MM.1S (cell line): Measurements from ENCODE around the gene FECH.

Experiments
- DNase-seq: peaks from one replicate; pipeline ENCODE4 v3.0.0-alpha.2; 2015
- H2AFZ ChIP-seq: fragments of 300-600 bp; sonication (generic); 2 replicates; pipeline ENCODE4 v1.6.0; 2016; ENCODE audit warnings: antibody characterized with exemption, low read length
- H3F3A ChIP-seq: fragments of 300-600 bp; sonication (generic); 2 replicates; pipeline ENCODE4 v1.6.1; 2016; ENCODE audit warnings: mild to moderate bottlenecking, antibody characterized with exemption, low read length, moderate library complexity, mixed read lengths; ENCODE audit not compliant: insufficient read depth
- H3K27ac ChIP-seq: fragments of 300-600 bp; sonication (generic); 2 replicates; pipeline ENCODE4 v1.5.1; 2016; ENCODE audit warnings: mild to moderate bottlenecking, low read length
- H3K27me3 ChIP-seq: fragments of 300-600 bp; sonication (generic); replicated peaks from 2 replicates; pipeline ENCODE4 v1.6.0; 2016; ENCODE audit warnings: low read length; ENCODE audit not compliant: insufficient read depth
- H3K36me3 ChIP-seq: fragments of 300-600 bp; sonication (generic); replicated peaks from 2 replicates; pipeline ENCODE4 v1.6.1; 2016; ENCODE audit warnings: mild to moderate bottlenecking, low read length, mixed read lengths; ENCODE audit not compliant: insufficient read depth
- H3K4me1 ChIP-seq: fragments of 300-600 bp; sonication (generic); 2 replicates; pipeline ENCODE4 v1.6.1; 2016; ENCODE audit warnings: low read length, mixed read lengths
- H3K4me2 ChIP-seq: fragments of 300-600 bp; sonication (generic); 2 replicates; pipeline ENCODE4 v1.6.0; 2016; ENCODE audit warnings: low read depth, low read length
- H3K4me3 ChIP-seq: fragments of 300-600 bp; sonication (generic); 2 replicates; pipeline ENCODE4 v1.5.1; 2016; ENCODE audit warnings: low read length, mixed read lengths
- H3K79me2 ChIP-seq: fragments of 300-600 bp; sonication (generic); 2 replicates; pipeline ENCODE4 v1.6.1; 2016; ENCODE audit warnings: mixed run types, low read length, mixed read lengths
- H3K9ac ChIP-seq: fragments of 300-600 bp; sonication (generic); 2 replicates; pipeline ENCODE4 v1.6.1; 2016; ENCODE audit warnings: low read length, mixed read lengths
- H3K9me2 ChIP-seq: fragments of 300-600 bp; sonication (generic); replicated peaks from 2 replicates; pipeline ENCODE4 v1.6.1; 2016; ENCODE audit warnings: mild to moderate bottlenecking, low read length, mixed read lengths; ENCODE audit not compliant: insufficient read depth
- H3K9me3 ChIP-seq: fragments of 300-600 bp; sonication (generic); replicated peaks from 2 replicates; pipeline ENCODE4 v1.6.1; 2016; ENCODE audit warnings: mild to moderate bottlenecking, low read length, mixed read lengths; ENCODE audit not compliant: insufficient read depth
- H4K20me1 ChIP-seq: fragments of 300-600 bp; sonication (generic); 2 replicates; pipeline ENCODE4 v1.6.1; 2016; ENCODE audit warnings: mild to moderate bottlenecking, low read length, moderate library complexity, mixed read lengths; ENCODE audit not compliant: insufficient read depth
- EZH2 ChIP-seq: fragments of 300-600 bp; sonication (generic); optimal IDR thresholded peaks from 2 replicates; pipeline ENCODE3; 2017; ENCODE audit warnings: low read depth, mild to moderate bottlenecking, antibody characterized with exemption, low read length, mixed read lengths
- EZH2phosphoT487 ChIP-seq: fragments of 300-600 bp; sonication (generic); IDR thresholded peaks from 2 replicates; pipeline ENCODE4 v1.6.1; 2018; ENCODE audit warnings: antibody characterized with exemption, low read length
- TF ChIP-seq, protein P1 (sequence below): fragments of 300-600 bp; sonication (generic); IDR thresholded peaks from 2 replicates; pipeline ENCODE4 v1.5.1; 2016; ENCODE audit warnings: antibody characterized with exemption, low read length, mixed read lengths

The FECH gene

DNA sequence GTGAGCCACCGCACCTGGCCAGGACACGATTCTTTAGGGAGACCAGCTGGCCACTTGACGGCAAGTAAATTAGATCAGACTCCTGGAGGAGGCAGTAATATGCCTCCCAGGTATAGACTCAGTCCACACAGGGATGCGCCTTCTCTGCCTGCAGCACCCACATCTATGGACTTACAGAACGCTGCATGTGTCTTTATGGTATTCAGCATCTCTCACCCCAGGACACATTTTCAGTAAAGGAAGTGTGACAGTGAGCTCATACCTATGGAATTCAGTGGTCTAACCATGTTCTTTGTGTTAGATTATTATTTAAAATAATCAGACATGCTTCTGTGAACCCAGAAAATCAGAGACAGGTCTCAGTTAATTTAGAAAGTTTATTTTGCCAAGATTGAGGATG, 41.0 kb upstream of the FECH start:
- no peaks in the 10 kb centered on the region for H3F3A ChIP-seq
- no peak overlapping the region for H3K27ac ChIP-seq
- TF ChIP-seq, protein P1, sequence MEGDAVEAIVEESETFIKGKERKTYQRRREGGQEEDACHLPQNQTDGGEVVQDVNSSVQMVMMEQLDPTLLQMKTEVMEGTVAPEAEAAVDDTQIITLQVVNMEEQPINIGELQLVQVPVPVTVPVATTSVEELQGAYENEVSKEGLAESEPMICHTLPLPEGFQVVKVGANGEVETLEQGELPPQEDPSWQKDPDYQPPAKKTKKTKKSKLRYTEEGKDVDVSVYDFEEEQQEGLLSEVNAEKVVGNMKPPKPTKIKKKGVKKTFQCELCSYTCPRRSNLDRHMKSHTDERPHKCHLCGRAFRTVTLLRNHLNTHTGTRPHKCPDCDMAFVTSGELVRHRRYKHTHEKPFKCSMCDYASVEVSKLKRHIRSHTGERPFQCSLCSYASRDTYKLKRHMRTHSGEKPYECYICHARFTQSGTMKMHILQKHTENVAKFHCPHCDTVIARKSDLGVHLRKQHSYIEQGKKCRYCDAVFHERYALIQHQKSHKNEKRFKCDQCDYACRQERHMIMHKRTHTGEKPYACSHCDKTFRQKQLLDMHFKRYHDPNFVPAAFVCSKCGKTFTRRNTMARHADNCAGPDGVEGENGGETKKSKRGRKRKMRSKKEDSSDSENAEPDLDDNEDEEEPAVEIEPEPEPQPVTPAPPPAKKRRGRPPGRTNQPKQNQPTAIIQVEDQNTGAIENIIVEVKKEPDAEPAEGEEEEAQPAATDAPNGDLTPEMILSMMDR: no peak
- TF ChIP-seq EZH2 (no peak), EZH2phosphoT487 (no peak)
- no peak overlapping the region for H2AFZ ChIP-seq
- H3K4me1 ChIP-seq: no peaks in the 10 kb centered on the region
- H4K20me1 ChIP-seq: no peaks in the 10 kb centered on the region
- H3K27me3 ChIP-seq: no peaks in the 10 kb centered on the region
- no peak for DNase-seq
- H3K9ac ChIP-seq: no peak overlapping the region
- H3K79me2 ChIP-seq: no peaks in the 10 kb centered on the region
- no peaks in the 10 kb centered on the region for H3K9me3 ChIP-seq
- no peak overlapping the region for H3K4me3 ChIP-seq
- no peak overlapping the region for H3K4me2 ChIP-seq
- H3K36me3 ChIP-seq: no peaks in the 10 kb centered on the region
- H3K9me2 ChIP-seq: no peaks in the 10 kb centered on the region

DNA sequence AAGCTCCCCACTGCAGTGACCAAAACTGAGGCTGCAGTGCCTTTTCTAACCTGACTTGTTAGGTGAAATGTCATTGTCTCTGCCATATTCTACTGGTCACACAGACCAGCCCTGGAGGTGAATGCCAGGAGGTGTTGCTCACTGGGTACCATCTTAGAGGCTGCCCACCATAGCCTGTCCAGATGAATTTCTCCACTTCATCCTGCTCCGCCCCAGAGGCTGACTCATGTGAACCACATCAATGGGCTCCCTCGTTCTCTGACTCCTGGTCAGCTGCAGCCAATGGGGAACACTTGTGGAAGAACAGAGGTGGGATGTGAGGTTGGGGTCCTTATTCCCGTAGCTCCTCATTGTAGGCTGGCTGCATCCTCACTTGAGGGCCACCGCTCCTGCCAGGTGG, 38.5 kb upstream of the FECH start:
- H3K9me3 ChIP-seq: no peaks in the 10 kb centered on the region
- H4K20me1 ChIP-seq: no peaks in the 10 kb centered on the region
- TF ChIP-seq, protein P1: no peak
- TF ChIP-seq EZH2phosphoT487 (no peak), EZH2 (no peak)
- H3K9ac ChIP-seq: no peak overlapping the region
- no peaks in the 10 kb centered on the region for H3F3A ChIP-seq
- H2AFZ ChIP-seq: no peak overlapping the region
- no peaks in the 10 kb centered on the region for H3K27me3 ChIP-seq
- no peaks in the 10 kb centered on the region for H3K9me2 ChIP-seq
- no peak for DNase-seq
- H3K4me1 ChIP-seq: peaks cover 7% of the 10 kb centered on the region; the same call in 1 of the 2 replicates
- H3K4me2 ChIP-seq: no peak overlapping the region
- H3K4me3 ChIP-seq: no peak overlapping the region
- H3K79me2 ChIP-seq: peaks cover 16% of the 10 kb centered on the region
- H3K27ac ChIP-seq: no peak overlapping the region
- H3K36me3 ChIP-seq: peaks cover under 1% of the 10 kb centered on the region; the same call in 1 of the 2 replicates

DNA sequence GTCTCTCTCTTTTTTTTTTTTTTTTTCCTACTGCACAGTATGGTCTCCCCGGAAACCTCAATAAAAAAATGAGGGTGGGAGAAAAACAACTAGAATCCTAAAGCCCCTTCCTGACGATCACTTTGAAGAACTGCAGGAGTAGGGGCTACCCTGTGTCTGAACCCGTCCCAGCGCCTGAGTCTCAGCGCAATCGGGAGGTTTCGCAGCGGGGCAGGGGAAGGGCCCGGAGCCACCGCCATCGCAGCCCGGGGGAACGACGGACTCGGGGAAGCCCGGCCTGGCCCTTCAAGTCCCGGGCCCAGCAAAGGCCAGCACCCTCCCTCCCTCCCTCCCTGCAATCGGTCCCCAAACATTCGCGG, 34.7 kb upstream of the FECH start:
- no peaks in the 10 kb centered on the region for H3K9me2 ChIP-seq
- peaks cover 48% of the 10 kb centered on the region for H3K79me2 ChIP-seq
- H3K9me3 ChIP-seq: no peaks in the 10 kb centered on the region
- peaks cover 10% of the 10 kb centered on the region; the same call in 1 of the 2 replicates for H3K4me1 ChIP-seq
- TF ChIP-seq EZH2phosphoT487 (no peak), EZH2 (no peak)
- TF ChIP-seq, protein P1: no peak
- no peak for DNase-seq
- peak overlapping the region; percentile 69 for H3K4me3 ChIP-seq
- no peaks in the 10 kb centered on the region for H3K27me3 ChIP-seq
- H3K36me3 ChIP-seq: peaks cover 8% of the 10 kb centered on the region
- peak overlapping the region; percentile 64; the same call in 1 of the 2 replicates for H3K27ac ChIP-seq
- no peaks in the 10 kb centered on the region for H3F3A ChIP-seq
- no peaks in the 10 kb centered on the region for H4K20me1 ChIP-seq
- peak overlapping the region; percentile 83 for H3K9ac ChIP-seq
- H2AFZ ChIP-seq: peak overlapping the region; percentile 72; the same call in 1 of the 2 replicates
- peak overlapping the region; percentile 84 for H3K4me2 ChIP-seq
